Lower lobe of right lung (tissue), 2 donors: Measurements from ENCODE around the gene DCLK1. TPM values are rescaled to one million over a fixed set of nuclear protein-coding genes. Genes with fewer than 3 reads are reported as not detected.
A peak's percentile ranks its signal among the peaks of the same experiment; 100 is the strongest.

Experiments
- ATAC-seq, 2 donors: fragments of 200-7000 bp; cut with Tn5 transposase; one replicate each; pipeline ENCODE4 v1.9.1; 2020 to 2022; ENCODE audit warnings: mild to moderate bottlenecking in 2 of 2, moderate library complexity in 2 of 2
- DNase-seq: peaks from one replicate; pipeline ENCODE4 v3.0.0-alpha.2; 2020
- H3K27ac ChIP-seq: fragments of 200-600 bp; one replicate; pipeline ENCODE4 v1.8.0; 2022
- H3K27me3 ChIP-seq: fragments of 200-600 bp; one replicate; pipeline ENCODE4 v1.8.0; 2022; ENCODE audit warnings: low read depth
- H3K36me3 ChIP-seq: fragments of 200-600 bp; one replicate; pipeline ENCODE4 v1.8.0; 2022; ENCODE audit warnings: mild to moderate bottlenecking
- H3K4me1 ChIP-seq: fragments of 200-600 bp; one replicate; pipeline ENCODE4 v1.8.0; 2022
- H3K4me3 ChIP-seq: fragments of 200-600 bp; one replicate; pipeline ENCODE4 v1.8.0; 2022; ENCODE audit warnings: mild to moderate bottlenecking
- H3K9me3 ChIP-seq: fragments of 200-600 bp; one replicate; pipeline ENCODE4 v1.8.0; 2022
- CTCF ChIP-seq: fragments of 200-600 bp; IDR thresholded peaks from one replicate; pipeline ENCODE4 v1.8.0; 2022; ENCODE audit warnings: antibody characterized with exemption, mild to moderate bottlenecking
- intact Hi-C: fragments of 100-400 bp; cut with DNase I; formaldehyde crosslinking; loops from one replicate; pipeline ENCODE4 v1.11.0; 2022
- total RNA-seq: library from RNA; stranded (reverse); fragmentation: NEBNext Ultra II Directional; extraction: Animal tissue kit (Norgen Biotek cat#: 25700); gene quantifications from one replicate; pipeline ENCODE4 v1.2.1, GENCODE V29; 2021
- donor health status: DM: no; HTN: yes; CAD: no; lungs with severe emphysema.

The DCLK1 gene
- total RNA-seq, 1 donor from 2014 or later = 10.4 TPM

- DNase-seq = peak; percentile 52
- intact Hi-C loops = no loop called here
- H3K27ac ChIP-seq = no peak overlapping the region
- TF ChIP-seq CTCF = no peak
- no peaks in the 10 kb centered on the region for H3K27me3 ChIP-seq
- no peaks in the 10 kb centered on the region for H3K4me1 ChIP-seq
- no peak overlapping the region for H3K4me3 ChIP-seq
- ATAC-seq = peak; percentile 76 to 87
- no peaks in the 10 kb centered on the region for H3K36me3 ChIP-seq
- H3K9me3 ChIP-seq = no peaks in the 10 kb centered on the region
These were observed 265.6 kb downstream of the DCLK1 start for GRCh38 chr13:35865341-35866240.

- TF ChIP-seq CTCF = no peak
- ATAC-seq (no peak), DNase-seq (no peak)
- Histone ChIP-seq H3K4me3 (no peak overlapping the region), H3K9me3 (no peaks in the 10 kb centered on the region), H3K27me3 (no peaks in the 10 kb centered on the region), H3K27ac (no peak overlapping the region), H3K4me1 (no peaks in the 10 kb centered on the region), H3K36me3 (no peaks in the 10 kb centered on the region)
- intact Hi-C loops = no loop called here
These were observed 270.5 kb downstream of the DCLK1 start for GRCh38 chr13:35860661-35861060.

GRCh38 chr13:35859981-35860380 is 271.2 kb downstream of the DCLK1 start:
- Histone ChIP-seq H3K9me3 (no peaks in the 10 kb centered on the region), H3K27me3 (no peaks in the 10 kb centered on the region), H3K4me3 (no peak overlapping the region), H3K4me1 (no peaks in the 10 kb centered on the region), H3K36me3 (no peaks in the 10 kb centered on the region), H3K27ac (no peak overlapping the region)
- no peak for TF ChIP-seq CTCF
- ATAC-seq = no peak
- intact Hi-C loops = no loop called here
- DNase-seq = no peak

- H3K27ac ChIP-seq = peak overlapping the region; percentile 32
- intact Hi-C loops = no loop called here
- no peak overlapping the region for H3K4me3 ChIP-seq
- H3K9me3 ChIP-seq = no peaks in the 10 kb centered on the region
- TF ChIP-seq CTCF = no peak
- peak; percentile 74 to 78 for ATAC-seq
- no peaks in the 10 kb centered on the region for H3K27me3 ChIP-seq
- H3K4me1 ChIP-seq = no peaks in the 10 kb centered on the region
- no peak for DNase-seq
- H3K36me3 ChIP-seq = no peaks in the 10 kb centered on the region
These were observed 272.5 kb downstream of the DCLK1 start for GRCh38 chr13:35858665-35859064.

GRCh38 chr13:35857769-35858168 is 273.4 kb downstream of the DCLK1 start:
- Histone ChIP-seq H3K9me3 (no peaks in the 10 kb centered on the region), H3K27me3 (no peaks in the 10 kb centered on the region), H3K4me3 (no peak overlapping the region), H3K36me3 (no peaks in the 10 kb centered on the region), H3K4me1 (no peaks in the 10 kb centered on the region), H3K27ac (no peak overlapping the region)
- no peak for TF ChIP-seq CTCF
- no peak for ATAC-seq
- DNase-seq = no peak
- intact Hi-C loops = no loop called here
